Measurements from ENCODE around the gene KCNK7. TPM values are rescaled to one million over a fixed set of nuclear protein-coding genes. Genes with fewer than 3 reads are reported as not detected.
"Not testable (repeated sequence)": the region's sequence is repeated elsewhere in the genome, so short reads cannot be mapped to it uniquely, and the experiment has no call there.

Gene KCNK7
- polyA plus RNA-seq, 1 experiment: 0.07 TPM

GRCh38 chr11:65565624-65566453, 29.8 kb downstream of the KCNK7 start:
- ChIA-PET CTCF (interaction anchor here (0.7 to 3.4 kb wide), 3 partner anchors 24 to 28 kb away, joined by 3 to 22 read pairs (median 4); no protein-coding TSS in a partner anchor), POLR2A (interaction anchor here (0.6 kb wide), 1 partner anchor 88 kb away, joined by 7 read pairs; no protein-coding TSS in a partner anchor)
- DNase-seq (ENCODE audit: low read depth): no peak
- Histone ChIP-seq H3K27me3 (ENCODE audit: control insufficient read depth, insufficient read depth, low read length) (no peaks in the 10 kb centered on the region), H3K4me3 (ENCODE audit: low read depth, low read length) (no peak overlapping the region), H3K36me3 (ENCODE audit: control insufficient read depth, insufficient read depth, low read length) (no peaks in the 10 kb centered on the region; the same call in 1 of the 2 replicates)
- TF ChIP-seq, protein P1, sequence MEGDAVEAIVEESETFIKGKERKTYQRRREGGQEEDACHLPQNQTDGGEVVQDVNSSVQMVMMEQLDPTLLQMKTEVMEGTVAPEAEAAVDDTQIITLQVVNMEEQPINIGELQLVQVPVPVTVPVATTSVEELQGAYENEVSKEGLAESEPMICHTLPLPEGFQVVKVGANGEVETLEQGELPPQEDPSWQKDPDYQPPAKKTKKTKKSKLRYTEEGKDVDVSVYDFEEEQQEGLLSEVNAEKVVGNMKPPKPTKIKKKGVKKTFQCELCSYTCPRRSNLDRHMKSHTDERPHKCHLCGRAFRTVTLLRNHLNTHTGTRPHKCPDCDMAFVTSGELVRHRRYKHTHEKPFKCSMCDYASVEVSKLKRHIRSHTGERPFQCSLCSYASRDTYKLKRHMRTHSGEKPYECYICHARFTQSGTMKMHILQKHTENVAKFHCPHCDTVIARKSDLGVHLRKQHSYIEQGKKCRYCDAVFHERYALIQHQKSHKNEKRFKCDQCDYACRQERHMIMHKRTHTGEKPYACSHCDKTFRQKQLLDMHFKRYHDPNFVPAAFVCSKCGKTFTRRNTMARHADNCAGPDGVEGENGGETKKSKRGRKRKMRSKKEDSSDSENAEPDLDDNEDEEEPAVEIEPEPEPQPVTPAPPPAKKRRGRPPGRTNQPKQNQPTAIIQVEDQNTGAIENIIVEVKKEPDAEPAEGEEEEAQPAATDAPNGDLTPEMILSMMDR (IDR thresholded peaks at IDR 0.05; ENCODE audit: insufficient read depth, low read depth, low read length): no peak

GRCh38 chr11:65564879-65565559, 30.6 kb downstream of the KCNK7 start:
- H3K36me3 ChIP-seq (ENCODE audit: control insufficient read depth, insufficient read depth, low read length); POLR2A ChIA-PET; H3K27me3 ChIP-seq (ENCODE audit: control insufficient read depth, insufficient read depth, low read length); DNase-seq (ENCODE audit: low read depth); H3K4me3 ChIP-seq (ENCODE audit: low read depth, low read length): not testable (repeated sequence)
- CTCF ChIA-PET: interaction anchor here (1.3 to 3.4 kb wide), 2 partner anchors 24 to 29 kb away, joined by 3 to 22 read pairs; no protein-coding TSS in a partner anchor

DNA sequence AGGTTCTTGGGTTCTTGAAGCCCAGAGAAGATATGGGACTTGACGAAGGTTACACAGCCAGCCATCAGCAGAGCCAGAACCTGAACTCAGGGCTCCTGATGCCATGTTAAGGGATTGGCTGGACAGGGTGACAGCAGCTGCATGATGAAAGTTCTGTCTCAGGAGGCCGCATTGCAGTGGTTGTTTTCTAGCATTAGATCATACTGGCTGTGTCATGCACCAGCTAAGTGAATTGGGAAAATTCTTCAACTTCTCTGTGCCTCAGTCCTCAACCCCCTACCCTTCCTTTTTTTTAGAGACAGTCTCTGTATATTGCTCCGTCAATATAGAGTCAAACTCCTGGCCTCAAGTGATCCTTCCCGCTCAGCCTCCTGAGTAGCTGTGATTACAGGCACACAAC, 32.0 kb downstream of the KCNK7 start:
- TF ChIP-seq, protein P1 (IDR thresholded peaks at IDR 0.05; ENCODE audit: insufficient read depth, low read depth, low read length): no peak
- ChIA-PET CTCF (interaction anchor here (0.6 to 0.7 kb wide), 2 partner anchors 26 to 30 kb away, joined by 4 read pairs; no protein-coding TSS in a partner anchor), POLR2A (no interaction called here)

DNA sequence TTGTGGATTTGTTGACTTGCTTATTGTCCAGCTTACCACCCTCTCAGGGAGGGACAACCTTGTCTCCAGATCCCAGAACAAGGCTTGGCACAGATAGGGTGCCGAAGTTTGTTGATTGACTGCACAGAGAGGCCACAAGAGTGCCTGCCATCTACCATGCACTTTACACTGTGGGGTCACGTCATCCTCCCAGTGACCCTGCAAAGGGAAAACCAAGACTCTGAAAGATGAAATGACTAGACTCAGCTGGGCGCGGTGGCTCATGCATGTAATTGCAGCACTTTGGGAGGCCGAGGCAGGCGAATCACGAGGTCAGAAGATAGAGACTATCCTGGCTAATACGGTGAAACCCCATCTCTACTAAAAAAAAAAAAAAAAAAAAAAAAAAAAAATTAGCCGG, 32.8 kb downstream of the KCNK7 start:
- Histone ChIP-seq H3K27me3 (ENCODE audit: control insufficient read depth, insufficient read depth, low read length) (no peaks in the 10 kb centered on the region), H3K36me3 (ENCODE audit: control insufficient read depth, insufficient read depth, low read length) (no peaks in the 10 kb centered on the region; the same call in 1 of the 2 replicates), H3K4me3 (ENCODE audit: low read depth, low read length) (no peak overlapping the region)
- CTCF ChIA-PET: interaction anchor here (4.5 kb wide), 1 partner anchor 21 kb away, joined by 31 read pairs; no protein-coding TSS in a partner anchor
- TF ChIP-seq, protein P1 (IDR thresholded peaks at IDR 0.05; ENCODE audit: insufficient read depth, low read depth, low read length): no peak
- DNase-seq (ENCODE audit: low read depth): no peak
- POLR2A ChIA-PET: no interaction called here

More for the DNA sequence above, 32.0 kb downstream of the KCNK7 start:
- Histone ChIP-seq H3K4me3 (ENCODE audit: low read depth, low read length) (no peak overlapping the region), H3K27me3 (ENCODE audit: control insufficient read depth, insufficient read depth, low read length) (no peaks in the 10 kb centered on the region), H3K36me3 (ENCODE audit: control insufficient read depth, insufficient read depth, low read length) (no peaks in the 10 kb centered on the region; the same call in 1 of the 2 replicates)
- DNase-seq (ENCODE audit: low read depth): no peak

DNA sequence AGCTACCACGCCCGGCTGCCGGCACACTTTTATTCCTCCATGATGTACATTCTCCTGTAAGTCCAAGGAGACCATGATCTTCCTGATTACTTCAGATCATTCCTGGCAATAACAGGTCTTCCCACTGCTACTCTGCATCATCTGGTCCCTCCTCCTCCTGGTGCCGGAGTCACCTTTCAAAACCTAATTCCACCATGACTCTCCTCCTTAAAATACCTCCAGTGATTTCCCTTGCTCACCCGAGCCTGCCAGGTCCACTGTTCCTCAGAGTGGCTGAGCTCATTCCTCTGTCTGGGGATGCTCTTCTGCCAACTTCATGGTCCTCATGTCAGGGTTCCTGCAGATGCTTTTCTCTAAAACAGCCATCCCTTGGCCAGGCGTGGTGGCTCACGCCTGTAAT, 33.6 kb downstream of the KCNK7 start:
- ChIA-PET POLR2A (no interaction called here), CTCF (interaction anchor here (1.5 to 4.5 kb wide), 2 partner anchors 21 to 76 kb away, joined by 3 to 31 read pairs; partner anchors contain the start of gene SIPA1)
- TF ChIP-seq, protein P1 (IDR thresholded peaks at IDR 0.05; ENCODE audit: insufficient read depth, low read depth, low read length): no peak
- no peaks in the 10 kb centered on the region for H3K27me3 ChIP-seq (ENCODE audit: control insufficient read depth, insufficient read depth, low read length)
- DNase-seq (ENCODE audit: low read depth): no peak
- H3K4me3 ChIP-seq (ENCODE audit: low read depth, low read length): no peak overlapping the region
- H3K36me3 ChIP-seq (ENCODE audit: control insufficient read depth, insufficient read depth, low read length): no peaks in the 10 kb centered on the region; the same call in 1 of the 2 replicates
